Dendritic cell treated with granulocyte-macrophage colony-stimulating factor and Interleukin-4, amounts not matched to agents 40 ng/mL and 50 ng/mL, for 4 days (primary cell): ENCODE data around the gene LDLR.
"Not testable (repeated sequence)": the region's sequence is repeated elsewhere in the genome, so short reads cannot be mapped to it uniquely, and the experiment has no call there.

Experiments
- H3K27ac Mint-ChIP-seq: one replicate; pipeline ENCODE4 v1.8.0; 2022; ENCODE audit warnings: mild to moderate bottlenecking, mixed read lengths
- H3K27me3 Mint-ChIP-seq: one replicate; pipeline ENCODE4 v1.8.0; 2022; ENCODE audit warnings: mild to moderate bottlenecking, mixed read lengths
- H3K36me3 Mint-ChIP-seq: one replicate; pipeline ENCODE4 v1.8.0; 2022; ENCODE audit warnings: low read depth, mixed read lengths
- H3K4me1 Mint-ChIP-seq: one replicate; pipeline ENCODE4 v1.8.0; 2022; ENCODE audit warnings: low read depth, mixed read lengths
- H3K4me3 Mint-ChIP-seq: one replicate; pipeline ENCODE4 v1.8.0; 2022; ENCODE audit warnings: mild to moderate bottlenecking, moderate library complexity, mixed read lengths
- H3K9me3 Mint-ChIP-seq: one replicate; pipeline ENCODE4 v1.8.0; 2022; ENCODE audit warnings: mixed read lengths
- intact Hi-C: fragments of 100-400 bp; cut with micrococcal nuclease; formaldehyde crosslinking; loops from one replicate; pipeline ENCODE4 v1.15.0; 2022

The LDLR gene

DNA sequence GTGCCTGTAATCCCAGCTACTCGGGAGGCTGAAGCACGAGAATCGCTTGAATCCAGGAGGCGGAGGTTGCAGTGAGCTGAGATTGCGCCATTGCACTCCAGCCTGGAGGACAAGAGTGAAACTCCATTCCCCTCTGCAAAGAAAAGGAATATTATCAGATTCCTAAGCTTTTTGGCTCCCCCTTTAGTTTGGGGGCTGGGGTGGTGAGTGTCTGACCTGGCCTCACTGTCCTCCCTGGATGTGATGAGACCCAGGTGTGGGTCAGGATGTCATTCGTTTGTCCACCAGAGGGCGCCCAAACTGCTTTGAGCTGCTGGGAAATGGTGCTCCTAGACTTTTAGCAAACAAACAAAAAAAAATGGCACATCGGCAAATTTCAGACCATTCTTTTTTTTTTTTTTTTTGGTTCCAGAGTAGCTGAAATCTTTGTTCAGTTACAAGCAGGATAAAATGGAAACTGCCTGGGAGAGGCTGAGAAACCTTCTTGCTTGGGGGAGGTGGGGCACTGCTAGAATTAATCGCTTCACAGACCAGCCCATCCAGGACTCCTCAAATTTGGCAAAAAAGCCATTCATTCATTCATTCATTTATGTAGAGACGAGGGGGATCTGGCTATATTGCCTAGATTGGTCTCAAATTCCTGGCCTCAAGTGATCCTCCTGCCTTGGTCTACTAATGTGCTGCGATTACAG, 36.9 kb downstream of the LDLR start:
- H3K27me3 Mint-ChIP-seq, result no peaks in the 10 kb centered on the region
- no peaks in the 10 kb centered on the region for H3K4me1 Mint-ChIP-seq
- intact Hi-C loops, result no loop called here
- no peak overlapping the region for H3K27ac Mint-ChIP-seq
- H3K4me3 Mint-ChIP-seq, result no peak overlapping the region
- no peaks in the 10 kb centered on the region for H3K9me3 Mint-ChIP-seq
- H3K36me3 Mint-ChIP-seq, result peaks cover 95% of the 10 kb centered on the region

DNA sequence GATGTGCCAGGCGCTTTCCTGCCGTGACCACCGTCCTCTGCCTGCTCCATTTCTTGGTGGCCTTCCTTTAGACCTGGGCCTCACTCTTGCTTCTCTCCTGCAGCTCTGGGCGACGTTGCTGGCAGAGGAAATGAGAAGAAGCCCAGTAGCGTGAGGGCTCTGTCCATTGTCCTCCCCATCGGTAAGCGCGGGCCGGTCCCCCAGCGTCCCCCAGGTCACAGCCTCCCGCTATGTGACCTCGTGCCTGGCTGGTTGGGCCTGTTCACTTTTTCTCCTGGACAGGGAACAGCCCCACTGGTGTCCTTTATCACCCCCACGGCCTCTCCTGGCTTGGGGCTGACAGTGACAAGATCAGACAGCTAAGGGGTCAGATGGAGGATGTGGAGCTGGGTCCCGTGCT, 38.6 kb downstream of the LDLR start:
- Mint-ChIP-seq H3K36me3 (peaks cover 95% of the 10 kb centered on the region), H3K27me3 (no peaks in the 10 kb centered on the region), H3K4me3 (no peak overlapping the region), H3K9me3 (no peaks in the 10 kb centered on the region), H3K27ac (no peak overlapping the region), H3K4me1 (no peaks in the 10 kb centered on the region)
- intact Hi-C loops, result no loop called here

DNA sequence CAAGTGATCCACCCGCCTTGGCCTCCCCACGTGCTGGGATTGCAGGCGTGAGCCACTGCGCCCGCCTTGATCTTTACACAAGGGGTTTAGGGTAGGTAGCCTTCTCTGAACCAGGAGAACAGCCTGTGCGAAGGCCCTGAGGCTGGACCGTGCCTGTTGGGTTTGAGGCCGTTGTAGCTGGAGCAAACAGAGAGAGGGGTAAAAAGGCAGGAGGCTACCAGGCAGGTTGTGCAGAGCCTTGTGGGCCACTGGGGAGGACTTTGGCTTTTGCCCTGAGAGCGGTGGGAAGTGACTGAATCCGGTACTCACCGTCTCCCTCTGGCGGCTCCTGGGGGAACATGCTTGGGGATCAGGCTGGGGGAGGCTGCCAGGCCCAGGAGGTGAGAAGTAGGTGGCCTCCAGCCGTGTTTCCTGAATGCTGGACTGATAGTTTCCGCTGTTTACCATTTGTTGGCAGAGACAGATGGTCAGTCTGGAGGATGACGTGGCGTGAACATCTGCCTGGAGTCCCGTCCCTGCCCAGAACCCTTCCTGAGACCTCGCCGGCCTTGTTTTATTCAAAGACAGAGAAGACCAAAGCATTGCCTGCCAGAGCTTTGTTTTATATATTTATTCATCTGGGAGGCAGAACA, 41.7 kb downstream of the LDLR start:
- Mint-ChIP-seq H3K4me1 (no peaks in the 10 kb centered on the region), H3K27ac (no peak overlapping the region), H3K9me3 (no peaks in the 10 kb centered on the region), H3K27me3 (no peaks in the 10 kb centered on the region), H3K4me3 (no peak overlapping the region), H3K36me3 (peaks cover 76% of the 10 kb centered on the region)
- intact Hi-C loops, result loop anchor here (1.0 kb wide), 1 partner anchor 96 kb away; no protein-coding TSS in a partner anchor

DNA sequence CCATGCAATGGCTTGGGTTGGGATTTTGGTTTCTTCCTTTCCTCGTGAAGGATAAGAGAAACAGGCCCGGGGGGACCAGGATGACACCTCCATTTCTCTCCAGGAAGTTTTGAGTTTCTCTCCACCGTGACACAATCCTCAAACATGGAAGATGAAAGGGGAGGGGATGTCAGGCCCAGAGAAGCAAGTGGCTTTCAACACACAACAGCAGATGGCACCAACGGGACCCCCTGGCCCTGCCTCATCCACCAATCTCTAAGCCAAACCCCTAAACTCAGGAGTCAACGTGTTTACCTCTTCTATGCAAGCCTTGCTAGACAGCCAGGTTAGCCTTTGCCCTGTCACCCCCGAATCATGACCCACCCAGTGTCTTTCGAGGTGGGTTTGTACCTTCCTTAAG, 42.2 kb downstream of the LDLR start:
- H3K27me3 Mint-ChIP-seq, result peaks cover 4% of the 10 kb centered on the region
- no peaks in the 10 kb centered on the region for H3K9me3 Mint-ChIP-seq
- intact Hi-C loops, result loop anchor here (1.0 kb wide), 1 partner anchor 96 kb away; no protein-coding TSS in a partner anchor
- peaks cover 71% of the 10 kb centered on the region for H3K36me3 Mint-ChIP-seq
- H3K4me1 Mint-ChIP-seq, result no peaks in the 10 kb centered on the region
- H3K27ac Mint-ChIP-seq, result no peak overlapping the region
- H3K4me3 Mint-ChIP-seq, result no peak overlapping the region

DNA sequence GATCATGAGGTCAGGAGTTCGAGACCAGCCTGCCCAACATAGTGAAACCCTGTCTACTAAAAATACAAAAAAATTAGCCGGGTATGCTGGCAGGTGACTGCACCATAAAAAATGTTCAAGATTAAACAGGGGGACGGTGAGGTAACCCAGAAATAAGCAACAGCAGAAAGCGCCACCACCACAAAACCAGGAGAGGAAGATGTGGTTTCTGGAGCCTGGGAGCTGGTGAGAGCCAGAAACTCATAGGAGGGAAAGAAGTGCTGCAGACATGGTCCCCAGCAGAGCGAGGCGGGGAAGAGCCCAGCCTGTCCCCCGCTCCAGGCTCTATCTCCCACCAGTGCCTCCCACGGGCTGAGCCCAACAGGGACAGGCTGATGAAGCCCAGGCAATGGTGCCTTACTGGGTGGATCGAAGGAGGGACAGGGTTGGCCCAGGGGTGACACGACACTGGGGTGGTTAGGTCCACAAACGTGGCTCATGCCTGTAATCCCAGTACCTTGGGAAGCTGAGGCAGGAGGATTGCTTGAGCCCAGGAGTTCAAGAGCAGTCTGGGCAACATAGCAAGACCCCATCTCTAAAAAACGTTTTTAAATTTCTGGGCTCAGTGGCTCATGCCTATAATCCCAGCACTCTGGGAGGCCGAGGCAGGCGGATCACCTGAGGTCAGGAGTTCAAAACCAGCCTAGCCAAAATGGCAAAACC, 47.3 kb downstream of the LDLR start:
- Mint-ChIP-seq H3K9me3 (no peaks in the 10 kb centered on the region), H3K36me3 (peaks cover 20% of the 10 kb centered on the region), H3K4me3 (no peak overlapping the region), H3K27ac (no peak overlapping the region), H3K4me1 (peaks cover 30% of the 10 kb centered on the region), H3K27me3 (peaks cover 29% of the 10 kb centered on the region)
- intact Hi-C loops, result loop anchor here (1.0 kb wide), 1 partner anchor 67 kb away; no protein-coding TSS in a partner anchor

DNA sequence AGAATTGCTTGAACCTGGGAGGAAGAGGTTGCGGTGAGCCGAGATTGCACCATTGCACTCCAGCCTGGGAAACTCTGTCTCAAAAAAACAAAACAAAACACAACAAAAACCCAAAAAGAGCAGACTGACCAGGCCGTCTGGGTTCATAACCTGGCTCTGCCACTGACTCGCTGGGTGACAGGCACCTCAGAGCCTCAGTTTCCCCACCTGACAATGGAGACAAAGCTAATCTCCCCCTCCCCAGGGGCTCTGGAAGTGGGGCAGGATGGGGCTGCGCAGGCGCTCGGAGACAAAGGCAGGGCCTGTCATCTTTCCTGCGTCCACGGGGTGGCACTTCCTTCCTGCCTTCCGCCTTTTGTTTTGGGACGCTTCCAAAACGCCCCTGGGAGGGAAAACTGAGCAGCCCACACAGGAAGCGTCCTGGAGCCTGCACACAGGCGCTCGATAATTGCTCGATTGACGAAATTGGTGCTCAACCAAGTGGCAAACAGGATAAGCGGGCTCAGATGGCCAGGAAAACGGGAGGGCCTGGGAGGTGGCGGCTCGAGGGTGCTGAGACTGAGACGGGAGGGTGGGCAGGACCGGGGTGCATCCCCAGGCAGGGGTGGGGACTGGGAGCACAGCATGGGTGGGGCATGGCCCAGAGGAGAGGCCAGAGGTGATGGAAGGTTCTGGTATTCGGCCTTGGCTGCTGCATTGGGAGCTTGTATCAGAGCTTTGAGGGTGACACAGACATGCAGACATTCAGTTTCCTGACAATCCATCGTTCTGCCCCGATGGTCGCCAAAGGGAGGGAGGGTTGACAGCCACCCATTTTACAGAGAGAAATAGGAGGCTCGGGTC, 48.5 kb downstream of the LDLR start:
- intact Hi-C loops, result loop anchor here (1.0 kb wide), 1 partner anchor 66 kb away; no protein-coding TSS in a partner anchor
- peaks cover 8% of the 10 kb centered on the region for H3K36me3 Mint-ChIP-seq
- peaks cover 29% of the 10 kb centered on the region for H3K27me3 Mint-ChIP-seq
- peaks cover 33% of the 10 kb centered on the region for H3K4me1 Mint-ChIP-seq
- H3K9me3 Mint-ChIP-seq, result no peaks in the 10 kb centered on the region
- H3K4me3 Mint-ChIP-seq, result peak overlapping the region; percentile 81
- H3K27ac Mint-ChIP-seq, result peak overlapping the region; percentile 71

DNA sequence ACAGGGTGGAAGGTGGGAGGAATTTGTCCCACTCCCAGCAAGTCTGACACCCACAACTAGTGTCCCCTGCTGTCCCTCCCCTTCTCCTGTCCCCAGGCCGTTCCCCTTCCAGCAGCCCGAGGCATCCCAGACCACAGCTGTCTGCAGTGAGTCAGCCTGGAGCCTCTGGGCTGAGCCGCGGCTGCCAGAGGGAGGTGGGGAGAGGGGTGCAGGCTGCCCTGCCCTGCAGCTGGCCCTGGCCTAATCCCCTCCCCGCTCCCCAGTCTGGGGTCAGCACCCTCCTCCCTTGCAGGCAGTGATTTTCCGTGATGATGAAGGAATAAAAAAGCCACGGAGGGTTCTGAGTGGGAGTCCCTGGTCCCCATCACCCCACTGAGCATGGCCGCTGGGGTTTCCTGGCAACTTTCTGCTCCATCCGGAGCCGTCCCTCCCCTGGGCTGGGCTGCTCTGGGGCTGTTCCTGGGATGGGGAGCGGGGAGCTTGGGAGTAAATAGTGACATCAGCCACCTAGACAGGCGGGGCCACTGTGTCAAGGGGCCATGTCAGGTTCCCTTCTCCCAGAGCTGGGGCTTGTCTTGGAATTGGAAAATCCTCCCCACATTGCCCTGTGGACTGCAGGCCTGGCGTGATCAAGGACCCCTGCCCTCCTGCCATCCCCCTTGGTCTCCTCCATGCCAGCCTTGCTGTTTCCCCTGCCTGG, 49.5 kb downstream of the LDLR start:
- no peaks in the 10 kb centered on the region for H3K36me3 Mint-ChIP-seq
- no peak overlapping the region for H3K27ac Mint-ChIP-seq
- H3K4me3 Mint-ChIP-seq, result no peak overlapping the region
- no peaks in the 10 kb centered on the region for H3K9me3 Mint-ChIP-seq
- H3K27me3 Mint-ChIP-seq, result peaks cover 29% of the 10 kb centered on the region
- H3K4me1 Mint-ChIP-seq, result peaks cover 43% of the 10 kb centered on the region
- intact Hi-C loops, result no loop called here

DNA sequence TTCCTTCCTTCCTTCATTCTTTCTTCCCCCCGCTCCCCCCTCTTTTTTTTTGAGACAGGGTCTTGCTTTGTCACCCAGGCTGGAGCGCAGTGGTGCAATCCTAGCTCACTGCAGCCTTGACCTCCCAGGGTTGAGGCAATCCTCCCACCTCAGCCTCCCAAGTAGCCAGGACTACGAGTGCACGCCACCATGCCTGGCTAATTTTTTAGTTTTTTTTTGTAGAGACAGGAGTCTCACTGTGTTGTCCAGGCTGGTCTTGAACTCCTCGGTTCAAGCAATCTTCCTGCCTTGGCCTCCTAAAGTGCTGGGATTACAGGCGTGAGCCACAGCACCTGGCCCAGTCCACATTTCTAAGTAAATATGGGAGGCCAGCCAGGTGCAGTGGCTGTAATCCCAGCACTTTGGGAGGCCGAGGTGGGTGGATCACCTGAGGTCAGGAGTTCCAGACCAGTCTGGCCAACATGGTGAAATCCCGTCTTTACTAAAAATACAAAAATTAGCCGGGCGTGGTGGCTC, 50.8 kb downstream of the LDLR start:
- not testable (repeated sequence) for H3K9me3 Mint-ChIP-seq

DNA sequence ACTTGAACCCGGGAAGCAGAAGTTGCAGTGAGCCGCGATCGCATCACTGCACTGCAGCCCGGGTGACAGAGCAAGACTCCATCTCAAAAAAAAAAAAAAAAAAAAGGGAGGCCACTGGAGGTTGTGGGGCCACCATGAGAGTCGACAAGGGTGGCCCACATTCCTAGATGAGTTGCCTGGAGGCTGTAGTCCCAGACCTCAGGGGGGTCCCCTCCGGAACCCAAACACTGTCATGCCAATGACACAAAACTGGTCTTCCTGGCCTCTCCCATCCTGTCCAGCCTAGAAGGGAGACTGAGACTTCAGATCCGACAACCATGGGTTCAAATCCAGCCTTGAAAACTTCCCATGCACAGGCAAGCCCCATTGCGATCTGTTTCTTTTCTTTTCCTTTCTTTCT, 51.6 kb downstream of the LDLR start:
- Mint-ChIP-seq H3K9me3 (no peaks in the 10 kb centered on the region), H3K36me3 (no peaks in the 10 kb centered on the region)
- intact Hi-C loops, result no loop called here

More for the DNA sequence above, 50.8 kb downstream of the LDLR start:
- Mint-ChIP-seq H3K27me3 (peaks cover 29% of the 10 kb centered on the region), H3K4me1 (peaks cover 43% of the 10 kb centered on the region)
- intact Hi-C loops, H3K4me3 Mint-ChIP-seq, H3K27ac Mint-ChIP-seq, H3K36me3 Mint-ChIP-seq: not testable (repeated sequence)

DNA sequence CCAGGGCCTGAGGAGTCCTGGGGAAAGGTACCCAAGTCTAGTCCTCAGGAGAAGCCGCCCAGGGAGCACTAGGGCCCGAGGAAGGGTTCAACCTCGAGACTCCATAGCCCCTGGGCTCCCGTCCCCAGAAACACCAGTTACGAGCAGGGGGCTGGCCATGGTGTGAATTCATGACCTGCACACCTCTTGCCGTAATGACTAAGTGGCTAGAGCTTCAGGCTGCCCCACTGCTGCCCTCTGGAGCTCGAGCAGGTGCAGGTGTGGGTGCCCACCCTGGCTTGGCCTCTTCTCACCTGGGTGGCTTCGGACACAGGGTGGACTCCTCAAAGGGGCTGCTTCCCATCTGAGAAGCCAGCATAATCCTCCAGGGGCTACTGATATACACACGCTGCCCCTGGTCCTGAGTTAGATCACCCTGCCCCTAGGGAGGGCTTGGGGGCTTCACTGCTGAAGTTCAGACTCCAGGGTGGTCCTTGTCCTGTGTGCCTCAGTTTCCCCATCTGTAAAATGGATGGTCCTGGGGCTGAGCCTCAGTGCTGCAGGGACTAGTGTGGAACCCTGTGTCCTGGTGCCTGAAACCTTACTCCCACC, 52.8 kb downstream of the LDLR start:
- Mint-ChIP-seq H3K27ac (no peak overlapping the region), H3K4me3 (no peak overlapping the region), H3K36me3 (no peaks in the 10 kb centered on the region), H3K9me3 (no peaks in the 10 kb centered on the region), H3K4me1 (peaks cover 42% of the 10 kb centered on the region), H3K27me3 (peaks cover 26% of the 10 kb centered on the region)
- intact Hi-C loops, result no loop called here

More for the DNA sequence above, 51.6 kb downstream of the LDLR start:
- H3K27me3 Mint-ChIP-seq, result peaks cover 29% of the 10 kb centered on the region
- no peak overlapping the region for H3K27ac Mint-ChIP-seq
- H3K4me3 Mint-ChIP-seq, result no peak overlapping the region
- peaks cover 43% of the 10 kb centered on the region for H3K4me1 Mint-ChIP-seq

DNA sequence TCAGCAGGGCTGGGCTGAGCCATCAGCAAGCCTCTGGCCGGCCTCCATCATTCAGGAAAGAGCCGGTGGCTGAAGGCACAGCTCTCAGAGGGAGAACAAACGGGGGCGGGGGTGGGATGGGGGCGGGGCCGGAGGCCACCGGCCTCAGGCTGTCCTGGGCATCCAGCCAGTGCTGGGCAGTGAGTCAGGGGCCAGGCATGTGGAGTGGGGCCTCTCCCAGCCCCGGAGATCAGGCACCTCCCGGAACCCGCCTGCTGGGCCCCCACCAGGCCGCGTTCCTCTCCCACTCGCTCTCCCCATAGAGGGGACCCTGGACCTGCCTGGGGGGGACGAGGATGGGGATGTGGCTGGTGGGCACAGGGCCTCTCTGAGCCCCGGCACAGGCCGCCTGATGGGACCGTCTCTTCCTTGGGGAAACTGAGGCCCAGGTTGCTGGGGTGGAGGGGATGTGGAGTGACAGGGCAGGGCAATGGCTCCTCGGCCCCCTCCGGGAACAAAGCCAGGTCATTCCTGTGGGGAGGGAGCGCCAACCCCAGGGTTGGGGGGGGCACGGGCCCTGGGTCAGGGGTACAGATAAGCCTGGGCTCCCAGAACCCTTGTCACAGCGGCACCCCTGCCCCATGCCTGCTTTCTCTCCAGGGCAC, 53.4 kb downstream of the LDLR start:
- H3K4me3 Mint-ChIP-seq, result peak overlapping the region; percentile 39
- H3K27ac Mint-ChIP-seq, result peak overlapping the region; percentile 28
- peaks cover 36% of the 10 kb centered on the region for H3K4me1 Mint-ChIP-seq
- peaks cover 26% of the 10 kb centered on the region for H3K27me3 Mint-ChIP-seq
- H3K9me3 Mint-ChIP-seq, result no peaks in the 10 kb centered on the region
- intact Hi-C loops, result no loop called here
- H3K36me3 Mint-ChIP-seq, result no peaks in the 10 kb centered on the region

DNA sequence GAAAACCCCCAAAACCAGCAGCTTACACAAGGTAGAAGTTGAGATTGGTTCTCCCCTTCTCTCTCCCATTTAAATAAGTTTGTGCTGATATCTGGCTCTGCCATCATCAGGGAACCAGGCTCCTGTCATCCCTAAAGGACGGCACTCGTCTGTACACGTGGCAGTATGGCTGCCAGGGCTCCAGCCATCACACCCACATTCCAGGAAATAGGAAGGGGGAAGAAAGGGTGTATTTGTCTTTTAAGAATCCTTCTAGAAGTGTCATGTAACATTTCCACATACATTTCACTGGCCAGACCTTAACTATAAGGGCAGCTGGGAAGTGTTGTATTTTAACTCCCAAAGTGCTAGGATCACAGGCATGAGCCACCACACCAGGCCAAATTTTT, 56.3 kb downstream of the LDLR start:
- no peaks in the 10 kb centered on the region for H3K9me3 Mint-ChIP-seq
- H3K27me3 Mint-ChIP-seq, result peaks cover 3% of the 10 kb centered on the region
- intact Hi-C loops, result no loop called here
- H3K4me3 Mint-ChIP-seq, result no peak overlapping the region
- peaks cover 14% of the 10 kb centered on the region for H3K4me1 Mint-ChIP-seq
- H3K27ac Mint-ChIP-seq, result no peak overlapping the region
- H3K36me3 Mint-ChIP-seq, result no peaks in the 10 kb centered on the region
